Activated CD4-positive, alpha-beta memory T cell treated with anti-CD3 and anti-CD28 coated beads for 36 hours (primary cell): ENCODE measurements around the gene CDK14. TPM values are rescaled to one million over a fixed set of nuclear protein-coding genes. Genes with fewer than 3 reads are reported as not detected.
A peak's percentile ranks its signal among the peaks of the same experiment; 100 is the strongest.

Experiments used
- CTCF ChIA-PET: fragments of 350-600 bp; sonication (Branson Sonifier 250); formaldehyde crosslinking; loops from one replicate; lab custom pipeline; 2021; ENCODE audit warnings: antibody characterized with exemption, inconsistent platforms; lab: Charles Lee
- POLR2A ChIA-PET: fragments of 350-600 bp; sonication (Branson Sonifier 250); formaldehyde crosslinking; loops from one replicate; lab custom pipeline; 2021; ENCODE audit warnings: antibody characterized with exemption; lab: Charles Lee
- DNase-seq: peaks from one replicate; pipeline ENCODE4 v3.0.0-alpha.2; 2020
- H3K27ac Mint-ChIP-seq: one replicate; pipeline ENCODE4 v1.8.0; 2021; ENCODE audit warnings: mixed read lengths
- H3K27me3 Mint-ChIP-seq: one replicate; pipeline ENCODE4 v1.8.0; 2021; ENCODE audit warnings: mixed read lengths
- H3K36me3 Mint-ChIP-seq: one replicate; pipeline ENCODE4 v1.8.0; 2021; ENCODE audit warnings: mixed read lengths
- H3K4me1 Mint-ChIP-seq: one replicate; pipeline ENCODE4 v1.8.0; 2021; ENCODE audit warnings: low read depth, mixed read lengths
- H3K4me3 Mint-ChIP-seq: one replicate; pipeline ENCODE4 v1.8.0; 2021; ENCODE audit warnings: mild to moderate bottlenecking, mixed read lengths
- H3K9me3 Mint-ChIP-seq: one replicate; pipeline ENCODE4 v1.8.0; 2021; ENCODE audit warnings: mixed read lengths
- intact Hi-C: fragments of 100-400 bp; cut with micrococcal nuclease; formaldehyde crosslinking; loops from one replicate; pipeline ENCODE4 v1.15.1; 2023
- total RNA-seq, 2 experiments: library from RNA; stranded (reverse); gene quantifications; one replicate each; pipeline ENCODE4 v1.2.3, GENCODE V29; 2021

The CDK14 gene
- not detected for total RNA-seq

DNA sequence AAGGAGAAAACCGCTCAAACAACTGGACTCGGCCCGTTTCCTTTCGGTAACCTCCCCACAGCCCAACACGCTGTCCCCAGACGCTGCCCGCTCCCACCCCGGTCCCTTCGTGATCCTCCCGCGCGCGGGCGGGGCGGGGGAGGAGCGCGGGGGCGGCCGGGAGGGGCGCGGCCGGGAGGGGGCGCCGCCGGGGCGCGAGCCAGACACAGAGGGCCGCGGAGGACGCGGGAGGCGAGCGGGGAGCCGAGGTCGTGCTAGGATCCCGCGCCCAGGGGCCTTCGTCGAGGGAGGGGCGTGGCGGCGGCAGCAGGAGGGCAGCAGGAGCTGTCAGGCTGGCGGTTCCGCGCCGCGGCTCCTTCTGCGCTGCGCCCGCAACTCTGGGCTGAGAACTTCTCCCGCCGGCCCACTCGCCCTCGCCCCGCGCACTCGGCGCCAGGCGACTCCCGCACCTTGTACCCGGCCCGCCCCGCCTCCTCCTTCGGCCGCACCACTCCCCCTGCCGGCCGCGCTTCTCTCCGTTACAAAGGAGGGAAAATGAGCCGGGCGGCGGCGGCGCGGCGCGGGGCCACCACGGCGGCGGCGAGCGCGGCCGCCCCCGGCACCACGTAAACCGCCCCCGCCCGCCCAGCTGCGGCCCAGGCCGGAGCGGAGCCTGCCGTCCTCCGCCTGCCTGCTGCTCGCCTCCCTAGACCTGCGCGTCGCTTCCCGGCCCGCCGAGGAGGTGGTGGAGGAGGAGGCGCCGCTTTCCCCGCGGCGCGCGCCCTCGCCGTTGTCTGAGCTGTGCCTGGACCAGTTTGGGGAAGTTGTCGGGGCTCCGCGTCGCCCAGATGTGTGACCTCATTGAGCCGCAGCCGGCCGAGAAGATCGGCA, at the start of gene CDK14:
CDK14 (plus strand) TSS at position 521 of the 870 bp plus-strand sequence; CDS start at position 828, 307 bp downstream.
- peak; percentile 60 for DNase-seq
- POLR2A ChIA-PET = no interaction called here
- no peaks in the 10 kb centered on the region for H3K9me3 Mint-ChIP-seq
- CTCF ChIA-PET = interaction anchor here (1.1 kb wide), 2 partner anchors 16 to 141 kb away, joined by 3 read pairs; no protein-coding TSS in a partner anchor
- H3K4me1 Mint-ChIP-seq = peaks cover 15% of the 10 kb centered on the region
- H3K36me3 Mint-ChIP-seq = no peaks in the 10 kb centered on the region
- no peak within 1 kb of the TSS for H3K27ac Mint-ChIP-seq
- intact Hi-C loops = loop anchor here (1.0 kb wide), 1 partner anchor 17 kb away; no protein-coding TSS in a partner anchor
- H3K27me3 Mint-ChIP-seq = peaks cover 46% of the 10 kb centered on the region
- H3K4me3 Mint-ChIP-seq = peak within 1 kb of the TSS; percentile 70

DNA sequence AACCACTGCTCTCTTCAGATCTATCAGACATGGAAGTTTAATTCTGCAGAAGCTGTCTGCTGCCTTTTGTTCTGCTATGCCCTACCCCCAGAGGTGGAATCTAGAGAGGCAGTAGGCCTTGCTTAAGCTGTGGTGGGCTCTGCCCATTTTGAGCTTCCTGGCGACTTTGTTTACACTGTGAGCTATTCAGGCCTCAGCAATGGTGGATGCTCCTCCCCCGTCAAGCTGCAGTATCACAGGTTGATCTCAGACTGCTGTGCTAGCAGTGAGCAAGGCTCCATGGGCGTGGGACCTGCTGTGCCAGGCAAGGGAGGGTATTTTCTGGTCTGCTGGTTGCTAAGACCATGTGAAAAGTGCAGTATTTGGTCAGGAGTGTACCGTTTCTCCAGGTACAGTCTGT, 45.1 kb upstream of the CDK14 start:
- ChIA-PET POLR2A (no interaction called here), CTCF (no interaction called here)
- no peaks in the 10 kb centered on the region for H3K36me3 Mint-ChIP-seq
- intact Hi-C loops = no loop called here
- no peaks in the 10 kb centered on the region for H3K9me3 Mint-ChIP-seq
- no peak overlapping the region for H3K4me3 Mint-ChIP-seq
- peaks cover 6% of the 10 kb centered on the region for H3K27me3 Mint-ChIP-seq
- H3K27ac Mint-ChIP-seq = no peak overlapping the region
- no peaks in the 10 kb centered on the region for H3K4me1 Mint-ChIP-seq
- DNase-seq = no peak

DNA sequence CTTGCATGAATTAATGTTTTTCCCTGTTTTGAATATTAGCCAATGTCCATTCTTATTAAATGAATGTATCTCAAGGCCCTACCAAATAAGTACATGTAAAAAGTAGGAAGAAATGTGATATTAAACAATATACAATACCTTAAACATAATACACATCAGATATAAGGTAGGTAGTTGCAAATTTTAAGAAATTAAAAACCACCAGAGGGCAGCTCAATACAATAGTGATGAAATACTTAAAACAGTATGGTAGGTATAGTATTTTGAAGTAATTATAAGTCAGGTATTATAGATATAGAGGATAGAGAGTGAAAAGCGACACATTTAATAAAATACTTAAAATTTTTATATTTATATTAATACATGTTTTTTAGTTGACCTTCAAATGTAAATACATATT, 43.6 kb upstream of the CDK14 start:
- H3K4me3 Mint-ChIP-seq = no peak overlapping the region
- no peak overlapping the region for H3K27ac Mint-ChIP-seq
- H3K9me3 Mint-ChIP-seq = no peaks in the 10 kb centered on the region
- no peaks in the 10 kb centered on the region for H3K4me1 Mint-ChIP-seq
- H3K36me3 Mint-ChIP-seq = no peaks in the 10 kb centered on the region
- intact Hi-C loops = no loop called here
- ChIA-PET CTCF (no interaction called here), POLR2A (no interaction called here)
- peaks cover 6% of the 10 kb centered on the region for H3K27me3 Mint-ChIP-seq
- DNase-seq = no peak

DNA sequence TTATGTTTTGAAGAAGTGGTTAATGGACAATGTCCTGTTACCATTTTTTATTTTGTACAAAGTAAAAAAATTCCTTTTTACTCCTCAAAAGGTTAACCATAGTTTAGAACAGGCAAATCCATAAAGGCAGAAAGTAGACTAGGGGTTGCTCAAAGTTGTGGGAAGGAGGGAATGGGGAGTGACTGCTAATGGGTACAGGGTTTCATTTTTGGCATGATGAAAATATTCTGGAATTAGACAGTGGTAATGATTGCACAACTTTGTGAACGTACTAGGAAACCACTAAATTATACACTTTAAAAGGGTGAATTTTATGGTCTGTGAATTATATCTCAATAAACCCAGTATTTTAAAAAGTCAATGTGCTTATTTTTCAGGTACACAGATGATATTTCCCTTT, 35.4 kb upstream of the CDK14 start:
- Mint-ChIP-seq H3K4me1 (no peaks in the 10 kb centered on the region), H3K27ac (no peak overlapping the region), H3K36me3 (no peaks in the 10 kb centered on the region), H3K27me3 (peaks cover 2% of the 10 kb centered on the region), H3K4me3 (no peak overlapping the region), H3K9me3 (no peaks in the 10 kb centered on the region)
- ChIA-PET POLR2A (no interaction called here), CTCF (no interaction called here)
- intact Hi-C loops = no loop called here
- DNase-seq = no peak

DNA sequence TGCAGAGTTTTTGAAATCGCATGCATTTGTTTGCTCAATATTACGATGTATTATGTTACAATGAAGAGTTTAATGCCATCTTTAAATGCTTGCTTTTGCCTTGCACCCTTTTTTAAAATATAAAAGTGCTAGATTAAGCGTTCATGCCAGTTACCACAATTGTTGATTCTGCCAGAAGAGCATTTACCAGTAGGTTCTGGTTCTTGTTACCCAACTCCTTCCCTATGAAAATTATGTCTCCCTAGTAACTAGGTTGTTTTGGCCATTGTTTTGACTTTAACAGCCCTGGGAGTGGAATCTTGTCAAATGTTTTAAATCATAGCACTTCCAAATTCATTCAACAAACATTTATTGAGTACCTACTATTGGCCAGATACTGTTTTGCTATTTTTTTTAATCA, 32.8 kb upstream of the CDK14 start:
- ChIA-PET POLR2A (no interaction called here), CTCF (no interaction called here)
- Mint-ChIP-seq H3K9me3 (no peaks in the 10 kb centered on the region), H3K4me1 (no peaks in the 10 kb centered on the region), H3K27ac (no peak overlapping the region), H3K27me3 (no peaks in the 10 kb centered on the region), H3K36me3 (no peaks in the 10 kb centered on the region), H3K4me3 (no peak overlapping the region)
- intact Hi-C loops = no loop called here
- DNase-seq = no peak

DNA sequence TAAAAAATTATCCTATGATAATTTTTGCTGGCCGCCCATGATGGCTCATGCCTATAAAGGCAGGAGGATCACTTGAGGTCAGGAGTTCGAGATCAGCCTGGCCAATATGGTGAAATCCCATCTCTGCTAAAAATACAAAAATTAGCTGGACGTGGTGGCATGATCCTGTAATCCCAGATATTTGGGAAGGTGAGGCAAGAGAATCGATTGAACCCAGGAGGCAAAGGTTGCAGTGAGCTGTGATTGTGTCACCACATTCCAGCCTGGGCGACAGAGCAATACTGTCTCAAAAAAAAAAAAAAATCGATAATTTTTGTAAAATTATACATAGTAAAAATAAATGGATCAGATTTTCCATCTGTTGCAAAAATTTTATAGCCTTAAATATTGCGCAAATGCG, 31.7 kb upstream of the CDK14 start:
- intact Hi-C loops = no loop called here
- H3K27me3 Mint-ChIP-seq = no peaks in the 10 kb centered on the region
- H3K4me1 Mint-ChIP-seq = no peaks in the 10 kb centered on the region
- DNase-seq = no peak
- H3K36me3 Mint-ChIP-seq = no peaks in the 10 kb centered on the region
- no peak overlapping the region for H3K4me3 Mint-ChIP-seq
- H3K27ac Mint-ChIP-seq = no peak overlapping the region
- ChIA-PET CTCF (no interaction called here), POLR2A (no interaction called here)
- no peaks in the 10 kb centered on the region for H3K9me3 Mint-ChIP-seq

DNA sequence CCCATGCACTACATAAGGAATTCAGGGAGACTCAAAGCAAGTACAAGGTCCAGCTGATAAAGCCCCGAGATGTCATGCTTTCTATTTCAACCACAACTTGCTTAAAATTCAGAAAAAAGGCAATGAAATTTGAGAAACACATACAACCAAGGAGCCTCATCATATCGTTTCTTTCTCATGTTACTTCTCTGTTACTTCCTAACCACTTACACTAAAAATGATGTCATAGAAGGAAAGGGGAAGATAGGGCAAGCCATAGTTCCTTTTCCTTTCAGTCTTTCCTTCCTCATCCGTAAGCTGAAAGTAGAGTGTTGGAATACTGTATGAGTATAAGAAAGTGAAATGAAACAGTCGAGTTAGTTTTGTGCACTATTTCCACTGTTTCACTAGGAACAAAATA, 27.9 kb upstream of the CDK14 start:
- Mint-ChIP-seq H3K4me3 (no peak overlapping the region), H3K27ac (no peak overlapping the region)
- CTCF ChIA-PET = no interaction called here

DNA sequence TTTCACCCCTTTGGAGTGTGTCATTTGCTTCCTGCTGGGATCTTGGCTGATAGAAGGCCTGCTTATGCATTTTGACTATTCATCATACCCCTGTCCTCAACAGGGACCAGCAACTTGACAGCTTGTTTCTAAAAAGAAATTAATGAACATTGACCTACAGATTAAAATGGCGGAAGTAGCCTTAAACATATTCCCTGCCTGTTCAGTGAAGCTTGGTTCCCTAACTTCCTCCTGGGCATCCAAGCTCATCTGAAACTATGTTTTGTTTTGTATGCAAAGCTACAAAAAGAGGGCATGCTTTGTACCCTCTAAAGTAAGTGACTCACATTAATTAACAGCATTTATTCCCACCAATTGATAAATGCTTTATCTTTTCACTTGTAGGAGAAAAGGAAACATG, 26.8 kb upstream of the CDK14 start:
- ChIA-PET CTCF (no interaction called here), POLR2A (no interaction called here)
- H3K4me1 Mint-ChIP-seq = no peaks in the 10 kb centered on the region
- H3K9me3 Mint-ChIP-seq = no peaks in the 10 kb centered on the region
- no peaks in the 10 kb centered on the region for H3K36me3 Mint-ChIP-seq
- H3K27ac Mint-ChIP-seq = no peak overlapping the region
- peaks cover 3% of the 10 kb centered on the region for H3K27me3 Mint-ChIP-seq
- no peak for DNase-seq
- no peak overlapping the region for H3K4me3 Mint-ChIP-seq
- intact Hi-C loops = no loop called here

More for the DNA sequence above, 27.9 kb upstream of the CDK14 start:
- Mint-ChIP-seq H3K9me3 (no peaks in the 10 kb centered on the region), H3K27me3 (peaks cover 3% of the 10 kb centered on the region), H3K4me1 (no peaks in the 10 kb centered on the region), H3K36me3 (no peaks in the 10 kb centered on the region)
- POLR2A ChIA-PET = no interaction called here
- DNase-seq = no peak
- intact Hi-C loops = no loop called here

DNA sequence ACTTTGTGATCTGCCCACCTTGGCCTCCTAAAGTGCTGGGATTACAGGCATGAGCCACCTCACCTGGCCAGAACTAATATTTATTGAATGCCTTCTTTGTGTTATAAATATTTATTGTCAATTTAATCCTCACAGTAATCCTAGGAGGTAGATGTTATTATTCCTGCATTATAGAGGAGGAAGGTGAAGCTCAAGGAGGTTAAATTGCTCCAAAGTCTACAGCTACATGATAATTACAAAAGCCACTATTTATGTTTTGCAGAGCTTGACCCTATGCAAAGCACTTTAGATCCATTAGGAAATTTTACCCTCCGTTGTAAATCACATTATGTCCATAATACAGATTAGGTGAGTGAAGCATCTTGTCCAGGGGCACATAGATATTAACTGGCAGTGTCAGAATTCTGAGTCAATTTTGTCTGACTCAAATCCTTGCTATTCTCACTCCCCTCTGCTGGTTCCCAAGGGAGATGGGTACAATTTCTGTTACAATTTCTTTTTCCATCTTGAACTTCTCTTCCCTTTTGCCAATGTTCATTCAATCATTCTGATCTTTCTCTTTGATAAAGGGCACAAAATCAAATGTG, 25.7 kb upstream of the CDK14 start:
- Mint-ChIP-seq H3K4me3 (no peak overlapping the region), H3K4me1 (no peaks in the 10 kb centered on the region), H3K36me3 (no peaks in the 10 kb centered on the region), H3K27ac (no peak overlapping the region), H3K9me3 (no peaks in the 10 kb centered on the region), H3K27me3 (peaks cover 3% of the 10 kb centered on the region)
- ChIA-PET POLR2A (no interaction called here), CTCF (no interaction called here)
- intact Hi-C loops = no loop called here
- DNase-seq = no peak

DNA sequence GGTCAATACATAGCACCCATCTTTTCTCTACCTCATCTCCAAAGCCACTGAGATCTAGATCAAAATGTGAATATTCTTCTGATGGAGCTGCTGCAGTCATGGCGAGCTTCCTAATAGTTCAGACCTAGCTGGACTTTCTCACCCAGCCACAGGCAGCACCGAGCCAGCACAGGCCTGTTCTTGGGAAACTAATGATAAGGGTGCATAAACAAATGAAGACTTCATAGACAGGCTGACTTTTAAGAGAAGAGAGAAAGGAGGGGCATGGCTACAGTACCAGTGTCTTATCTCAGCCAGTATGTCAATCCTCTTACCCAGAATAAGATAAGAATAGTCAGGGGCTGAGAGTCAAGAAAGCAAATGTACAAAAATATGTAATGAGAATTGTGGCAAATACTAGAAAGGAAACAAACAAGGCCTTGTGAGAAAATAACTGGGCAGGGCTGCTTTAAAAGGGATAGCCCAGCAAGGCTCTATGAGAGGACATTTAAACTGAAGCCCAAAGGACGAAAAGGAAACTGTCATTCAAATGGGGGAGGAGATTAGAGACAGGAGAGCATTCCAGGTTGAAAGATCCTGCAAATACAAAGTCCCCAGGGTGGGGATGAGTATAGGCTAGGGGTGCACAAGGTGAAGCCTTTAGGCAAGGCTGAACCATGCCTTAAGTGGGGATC, 21.8 kb upstream of the CDK14 start:
- intact Hi-C loops = no loop called here
- ChIA-PET POLR2A (no interaction called here), CTCF (no interaction called here)
- H3K27ac Mint-ChIP-seq = no peak overlapping the region
- DNase-seq = no peak
- H3K27me3 Mint-ChIP-seq = peaks cover 3% of the 10 kb centered on the region
- no peak overlapping the region for H3K4me3 Mint-ChIP-seq
- H3K9me3 Mint-ChIP-seq = no peaks in the 10 kb centered on the region
- H3K36me3 Mint-ChIP-seq = no peaks in the 10 kb centered on the region
- H3K4me1 Mint-ChIP-seq = no peaks in the 10 kb centered on the region

DNA sequence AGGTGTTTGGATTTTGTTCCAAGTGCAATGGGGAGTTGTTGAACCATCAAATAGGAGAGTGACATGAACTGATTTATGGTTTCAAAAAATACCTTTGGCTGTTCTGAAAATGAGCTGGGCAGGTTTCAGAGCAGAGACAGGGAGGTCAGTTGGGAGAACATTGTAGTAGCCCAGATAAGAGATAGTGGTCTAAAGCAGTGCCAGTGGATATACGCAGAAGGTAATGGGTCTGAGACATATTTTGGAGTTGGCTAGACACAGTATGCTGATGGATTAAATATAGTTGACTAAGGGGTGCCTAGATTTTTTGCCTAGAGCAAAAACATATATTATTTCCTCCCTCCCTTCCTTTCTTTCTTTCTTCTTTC, 21.3 kb upstream of the CDK14 start:
- intact Hi-C loops = no loop called here
- no peaks in the 10 kb centered on the region for H3K9me3 Mint-ChIP-seq
- ChIA-PET CTCF (no interaction called here), POLR2A (no interaction called here)
- H3K4me3 Mint-ChIP-seq = no peak overlapping the region
- no peaks in the 10 kb centered on the region for H3K4me1 Mint-ChIP-seq
- H3K27me3 Mint-ChIP-seq = peaks cover 3% of the 10 kb centered on the region
- no peak overlapping the region for H3K27ac Mint-ChIP-seq
- DNase-seq = no peak
- no peaks in the 10 kb centered on the region for H3K36me3 Mint-ChIP-seq

DNA sequence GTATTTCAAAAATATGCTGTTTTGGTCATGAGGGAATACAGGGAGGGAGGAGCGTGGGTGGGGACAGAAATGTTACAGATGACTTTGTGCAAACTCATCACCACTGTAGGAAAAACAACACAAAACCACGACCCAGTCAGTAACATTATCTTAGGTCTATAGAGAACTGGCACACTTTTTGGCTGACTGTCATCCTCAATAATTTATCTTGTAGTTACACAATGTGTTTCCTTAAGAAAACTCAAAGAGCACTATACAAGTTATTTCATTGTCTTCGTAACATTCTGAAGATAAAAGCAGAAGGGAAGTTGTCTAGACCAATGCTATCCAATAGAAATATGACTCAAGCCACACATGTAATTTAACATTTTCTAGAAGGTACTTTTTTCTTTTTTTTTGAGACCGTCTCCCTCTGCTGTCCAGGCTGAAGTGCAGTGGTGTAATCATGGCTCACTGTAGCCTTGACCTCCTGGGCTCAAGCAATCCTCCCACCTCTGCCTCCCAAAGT, 16.9 kb upstream of the CDK14 start:
- Mint-ChIP-seq H3K27me3 (no peaks in the 10 kb centered on the region), H3K4me1 (no peaks in the 10 kb centered on the region), H3K27ac (no peak overlapping the region), H3K9me3 (no peaks in the 10 kb centered on the region), H3K36me3 (no peaks in the 10 kb centered on the region), H3K4me3 (no peak overlapping the region)
- no peak for DNase-seq
- POLR2A ChIA-PET = no interaction called here
- CTCF ChIA-PET = no interaction called here
- intact Hi-C loops = no loop called here
